Gastrocnemius medialis (tissue), 4 donors: ENCODE measurements around the gene MMEL1. TPM values are rescaled to one million over a fixed set of nuclear protein-coding genes. Genes with fewer than 3 reads are reported as not detected.

Experiments used
- ATAC-seq, 2 donors: fragments of 150-250 bp; one replicate each; pipeline ENCODE4 v1.9.1; 2016
- DNase-seq, 2 donors: peaks; one replicate each; pipeline ENCODE4 v3.0.0-alpha.2; 2019
- H3K27ac ChIP-seq, 4 donors: fragments of 200-600 bp; sonication (generic); 1 replicate in 1 of 4; 2 replicates in 3 of 4; pipeline ENCODE4 v1.5.1; 2016 to 2018; ENCODE audit warnings: mild to moderate bottlenecking in 2 of 4, moderate library complexity in 1 of 4
- H3K27me3 ChIP-seq, 3 donors: fragments of 200-600 bp; sonication (generic) in 2 of 3; 1 replicate in 1 of 3; 2 replicates in 2 of 3; pipeline versions ENCODE4 v1.5.1 to v1.6.0; 2016 to 2019; ENCODE audit warnings: mild to moderate bottlenecking in 1 of 3, moderate library complexity in 1 of 3
- H3K36me3 ChIP-seq, 2 donors: fragments of 200-600 bp; sonication (generic) in 1 of 2; one replicate each; pipeline ENCODE4 v1.5.1; 2017 to 2018
- H3K4me1 ChIP-seq, 2 donors: fragments of 200-600 bp; sonication (generic) in 1 of 2; one replicate each; pipeline ENCODE4 v1.5.1; 2016 to 2017; ENCODE audit warnings: mild to moderate bottlenecking in 2 of 2
- H3K4me3 ChIP-seq, 4 donors: fragments of 200-600 bp; sonication (generic) in 3 of 4; 1 replicate in 1 of 4; 2 replicates in 3 of 4; pipeline ENCODE4 v1.5.1; 2016 to 2019; ENCODE audit warnings: mild to moderate bottlenecking in 2 of 4
- H3K9me3 ChIP-seq, 3 donors: fragments of 200-600 bp; sonication (generic) in 2 of 3; 1 replicate in 1 of 3; 2 replicates in 2 of 3; pipeline ENCODE4 v1.5.1; 2016 to 2019
- POLR2A ChIP-seq, 2 donors: fragments of 450-650 bp; IDR thresholded peaks; one replicate each; pipeline ENCODE4 v1.6.1; 2017; ENCODE audit warnings: antibody characterized with exemption in 2 of 2, mild to moderate bottlenecking in 2 of 2, moderate library complexity in 2 of 2
- in situ Hi-C, 4 donors: fragments of 200-750 bp; cut with MboI; loops; one replicate each; pipeline versions ENCODE4 v1.15.0 to v1.8.0; 2017; ENCODE audit warnings: low sequenced_read_pairs in 4 of 4
- intact Hi-C: fragments of 100-400 bp; cut with DNase I; formaldehyde crosslinking; loops from one replicate; pipeline ENCODE4 v1.15.1; 2023; ENCODE audit warnings: low total_unique reads
- total RNA-seq, 4 donors: library from RNA; depleted of rRNA; stranded (reverse); fragments of >200 nt; gene quantifications; one replicate each; pipeline versions ENCODE4 v1.1.0 to v1.2.3, GENCODE V29; 2016
- TF ChIP-seq, protein P1 (sequence below), 5 experiments: fragments of 450-650 bp in 3 of 5; fragments of 200-600 bp in 2 of 5; sonication (generic) in 2 of 5; IDR thresholded peaks in 4 of 5; conservative IDR thresholded peaks in 1 of 5; 1 replicate in 4 of 5; 2 replicates in 1 of 5; pipeline ENCODE4 v1.5.1; 2016 to 2019; ENCODE audit warnings: antibody characterized with exemption in 5 of 5, mild to moderate bottlenecking in 3 of 5, moderate library complexity in 3 of 5

The MMEL1 gene
- total RNA-seq, 4 donors from 2014 or later: not detected

DNA sequence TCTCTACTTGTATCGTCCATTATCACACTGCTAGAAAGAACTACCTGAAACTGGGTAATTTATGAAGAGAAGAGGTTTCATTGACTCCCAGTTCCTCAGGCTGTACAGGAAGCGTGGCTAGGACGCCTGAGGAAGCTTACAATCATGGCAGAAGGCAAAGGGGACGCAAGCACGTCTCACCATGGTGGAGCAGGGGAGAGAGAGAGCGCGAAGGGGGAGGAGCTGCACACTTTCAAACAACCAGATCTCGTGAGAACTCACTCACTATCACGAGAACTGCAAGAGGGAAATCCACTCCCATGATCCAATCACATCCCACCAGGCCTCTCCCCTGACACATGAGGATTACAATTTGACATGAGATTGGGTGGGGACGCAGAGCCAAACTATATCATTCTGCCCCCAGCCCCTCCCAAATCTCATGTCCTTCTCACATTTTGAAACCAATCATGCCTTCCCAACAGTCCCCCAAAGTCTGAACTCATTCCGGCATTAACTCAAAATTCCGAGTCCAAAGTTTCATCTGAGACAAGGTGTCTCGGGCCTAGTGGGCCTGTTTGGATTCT is 8.0 kb downstream of the MMEL1 start:
- no peaks in the 10 kb centered on the region for H3K4me1 ChIP-seq
- intact Hi-C loops (no loop called here), in situ Hi-C loops (no loop called here)
- no peak for DNase-seq
- no peak for ATAC-seq
- peaks cover 23 to 42% (median 36%) of the 10 kb centered on the region in 3 donors for H3K27me3 ChIP-seq
- H3K36me3 ChIP-seq: no peaks in the 10 kb centered on the region
- H3K9me3 ChIP-seq: no peaks in the 10 kb centered on the region
- no peak for TF ChIP-seq POLR2A (IDR thresholded peaks at IDR 0.05)
- TF ChIP-seq, protein P1, sequence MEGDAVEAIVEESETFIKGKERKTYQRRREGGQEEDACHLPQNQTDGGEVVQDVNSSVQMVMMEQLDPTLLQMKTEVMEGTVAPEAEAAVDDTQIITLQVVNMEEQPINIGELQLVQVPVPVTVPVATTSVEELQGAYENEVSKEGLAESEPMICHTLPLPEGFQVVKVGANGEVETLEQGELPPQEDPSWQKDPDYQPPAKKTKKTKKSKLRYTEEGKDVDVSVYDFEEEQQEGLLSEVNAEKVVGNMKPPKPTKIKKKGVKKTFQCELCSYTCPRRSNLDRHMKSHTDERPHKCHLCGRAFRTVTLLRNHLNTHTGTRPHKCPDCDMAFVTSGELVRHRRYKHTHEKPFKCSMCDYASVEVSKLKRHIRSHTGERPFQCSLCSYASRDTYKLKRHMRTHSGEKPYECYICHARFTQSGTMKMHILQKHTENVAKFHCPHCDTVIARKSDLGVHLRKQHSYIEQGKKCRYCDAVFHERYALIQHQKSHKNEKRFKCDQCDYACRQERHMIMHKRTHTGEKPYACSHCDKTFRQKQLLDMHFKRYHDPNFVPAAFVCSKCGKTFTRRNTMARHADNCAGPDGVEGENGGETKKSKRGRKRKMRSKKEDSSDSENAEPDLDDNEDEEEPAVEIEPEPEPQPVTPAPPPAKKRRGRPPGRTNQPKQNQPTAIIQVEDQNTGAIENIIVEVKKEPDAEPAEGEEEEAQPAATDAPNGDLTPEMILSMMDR (IDR thresholded peaks at IDR 0.05 in 4 of 5, conservative IDR thresholded peaks at IDR 0.05 in 1 of 5): no peak
- H3K4me3 ChIP-seq: no peak overlapping the region
- H3K27ac ChIP-seq: no peak overlapping the region

DNA sequence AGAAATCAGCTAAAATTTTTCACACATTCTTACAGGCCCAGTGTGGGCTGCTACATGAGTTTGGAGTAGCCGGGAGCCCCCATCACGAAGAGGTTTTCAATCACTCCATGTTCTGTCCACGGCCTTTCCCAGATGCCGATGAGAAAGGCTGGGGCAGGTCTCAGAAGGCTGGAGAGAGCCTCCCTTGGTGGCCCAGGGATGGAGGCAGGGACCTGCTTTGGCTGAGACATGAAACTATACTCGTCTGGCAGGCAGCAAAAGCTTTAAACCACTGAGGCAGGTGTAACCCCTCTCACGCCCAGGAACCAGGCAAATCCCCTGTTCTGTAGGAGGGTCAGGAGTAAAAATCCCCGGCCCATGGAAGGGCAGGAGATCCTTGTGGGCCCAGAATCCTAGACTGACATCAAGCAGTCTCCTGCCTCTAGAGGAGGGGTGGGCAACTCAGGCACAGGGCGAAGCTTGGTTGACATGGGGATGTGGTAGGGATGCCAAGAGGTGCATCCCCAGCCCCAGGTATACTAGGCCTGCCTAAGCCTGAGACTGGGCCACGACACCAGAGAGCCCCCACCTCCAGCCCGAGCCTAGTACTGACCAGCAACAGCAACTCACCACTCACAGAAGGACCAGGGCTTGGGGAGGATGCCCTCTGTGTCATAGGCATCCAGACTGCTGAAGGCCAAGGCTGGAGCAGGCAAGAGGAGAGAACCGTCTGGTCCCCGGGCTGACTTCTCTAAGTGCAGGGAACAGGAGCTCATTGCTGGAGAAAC is 9.1 kb downstream of the MMEL1 start:
- DNase-seq (no peak), ATAC-seq (no peak)
- peaks cover 20 to 32% (median 26%) of the 10 kb centered on the region in 3 donors for H3K27me3 ChIP-seq
- in situ Hi-C loops (no loop called here), intact Hi-C loops (no loop called here)
- no peak overlapping the region for H3K27ac ChIP-seq
- no peak for TF ChIP-seq POLR2A (IDR thresholded peaks at IDR 0.05)
- TF ChIP-seq, protein P1 (IDR thresholded peaks at IDR 0.05 in 4 of 5, conservative IDR thresholded peaks at IDR 0.05 in 1 of 5): no peak
- H3K36me3 ChIP-seq: no peaks in the 10 kb centered on the region
- no peak overlapping the region for H3K4me3 ChIP-seq
- H3K9me3 ChIP-seq: no peaks in the 10 kb centered on the region
- no peaks in the 10 kb centered on the region for H3K4me1 ChIP-seq

DNA sequence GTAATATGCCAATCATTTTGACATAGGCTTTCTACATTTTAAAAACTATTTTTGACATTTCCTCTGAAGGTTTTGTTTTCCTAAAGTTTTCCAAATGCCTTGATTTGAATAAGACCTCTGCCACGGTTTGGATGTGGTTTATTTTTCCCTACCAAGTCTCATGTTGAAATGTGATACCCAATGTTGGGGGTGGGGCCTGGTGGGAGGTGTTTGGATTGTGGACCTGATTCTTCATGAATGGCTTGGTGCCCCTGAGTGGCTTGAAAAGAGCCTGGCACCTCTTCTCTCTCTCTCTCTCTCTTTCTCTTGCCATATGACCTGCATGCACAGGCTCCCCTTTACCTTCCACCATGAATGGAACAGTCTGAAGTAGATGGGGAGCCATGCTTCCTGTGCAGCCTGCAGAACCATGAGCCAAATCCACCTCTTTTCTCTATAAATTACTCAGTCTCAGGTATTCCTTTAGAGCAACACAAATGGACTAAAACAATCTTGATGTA is 14.8 kb downstream of the MMEL1 start:
- no peak for TF ChIP-seq POLR2A (IDR thresholded peaks at IDR 0.05)
- TF ChIP-seq, protein P1 (IDR thresholded peaks at IDR 0.05 in 4 of 5, conservative IDR thresholded peaks at IDR 0.05 in 1 of 5): no peak
- in situ Hi-C loops: no loop called here
- Histone ChIP-seq H3K36me3 (no peaks in the 10 kb centered on the region), H3K9me3 (no peaks in the 10 kb centered on the region), H3K27ac (no peak overlapping the region), H3K27me3 (peaks cover 0 to 15% (median 0%) of the 10 kb centered on the region in 3 donors), H3K4me3 (no peak overlapping the region), H3K4me1 (no peaks in the 10 kb centered on the region)
- DNase-seq: no peak
- ATAC-seq: no peak
- intact Hi-C loops: no loop called here

DNA sequence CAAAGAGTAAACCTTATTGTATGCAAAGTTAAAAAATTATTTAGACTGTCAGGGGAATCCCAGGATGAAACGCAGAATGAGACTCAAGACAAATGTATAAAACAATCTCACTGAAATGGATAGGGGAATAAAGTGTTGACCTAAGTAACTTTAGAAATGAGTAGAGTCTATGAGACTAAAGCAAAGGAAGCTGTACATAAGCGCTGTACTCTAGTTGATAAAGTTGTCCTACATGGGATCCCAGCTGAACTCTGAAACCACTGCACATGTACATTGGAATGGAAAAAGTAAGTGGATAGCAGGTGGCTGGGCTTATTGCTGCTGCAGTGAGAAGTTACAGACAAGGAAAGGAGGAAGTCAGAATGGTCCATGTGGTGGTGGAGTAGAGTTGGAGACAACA is 18.7 kb downstream of the MMEL1 start:
- ATAC-seq: no peak

More for the DNA sequence above, 18.7 kb downstream of the MMEL1 start:
- no peak for TF ChIP-seq POLR2A (IDR thresholded peaks at IDR 0.05)
- TF ChIP-seq, protein P1 (IDR thresholded peaks at IDR 0.05 in 4 of 5, conservative IDR thresholded peaks at IDR 0.05 in 1 of 5): no peak
- Histone ChIP-seq H3K27me3 (peaks cover 18 to 30% (median 20%) of the 10 kb centered on the region in 3 donors), H3K27ac (no peak overlapping the region), H3K9me3 (no peaks in the 10 kb centered on the region), H3K4me3 (no peak overlapping the region), H3K4me1 (no peaks in the 10 kb centered on the region), H3K36me3 (no peaks in the 10 kb centered on the region)
- in situ Hi-C loops: no loop called here
- DNase-seq: no peak
- intact Hi-C loops: no loop called here
